NB4 (cell line): Measurements from ENCODE around the gene TIGD7.

Experiments
- DNase-seq: peaks from one replicate; pipeline ENCODE4 v3.0.0; 2010; ENCODE audit warnings: low read depth
- H3K4me3 ChIP-seq: one replicate; pipeline ENCODE4 v1.5.1; 2011; ENCODE audit warnings: mild to moderate bottlenecking, low read depth, low read length, moderate library complexity
- CTCF ChIP-seq: IDR thresholded peaks from one replicate; pipeline ENCODE4 v1.5.1; 2012; ENCODE audit warnings: low read depth, low read length
- MYC ChIP-seq: IDR thresholded peaks from 2 replicates; pipeline ENCODE4 v1.6.1; 2011; ENCODE audit warnings: low read depth, low read length
- POLR2A ChIP-seq: IDR thresholded peaks from 2 replicates; pipeline ENCODE4 v1.6.1; 2011; ENCODE audit warnings: mild to moderate bottlenecking; ENCODE audit not compliant: insufficient read length; ENCODE audit errors: extremely low read depth
- TF ChIP-seq, protein P1 (sequence below): IDR thresholded peaks from 2 replicates; pipeline ENCODE4 v1.6.1; 2011; ENCODE audit warnings: low read depth, low read length

The TIGD7 gene

GRCh38 chr16:3306078-3306477, 848 bp upstream of the TIGD7 start:
- no peak for TF ChIP-seq CTCF
- TF ChIP-seq POLR2A = no peak
- TF ChIP-seq, protein P1, sequence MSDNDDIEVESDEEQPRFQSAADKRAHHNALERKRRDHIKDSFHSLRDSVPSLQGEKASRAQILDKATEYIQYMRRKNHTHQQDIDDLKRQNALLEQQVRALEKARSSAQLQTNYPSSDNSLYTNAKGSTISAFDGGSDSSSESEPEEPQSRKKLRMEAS = no peak
- no peak for TF ChIP-seq MYC
- H3K4me3 ChIP-seq = peak overlapping the region; percentile 78

DNA sequence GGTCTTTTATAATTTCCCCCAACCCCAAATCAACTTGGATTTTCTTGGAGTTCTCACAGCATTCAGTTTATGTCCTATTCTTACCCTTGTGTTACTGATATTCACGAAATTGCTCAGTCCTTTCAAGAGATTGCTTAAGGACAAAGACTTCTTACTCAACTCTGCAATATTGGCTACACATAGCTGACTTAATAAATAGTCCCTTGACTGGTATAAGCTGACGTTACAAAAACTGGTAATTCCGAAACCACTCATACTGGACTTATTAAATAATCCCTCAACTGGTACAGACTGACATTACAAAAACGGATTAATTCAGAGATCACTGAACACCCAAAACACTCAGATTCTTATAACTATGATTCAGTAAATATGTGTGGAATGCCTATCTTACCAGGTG, 860 bp downstream of the TIGD7 start:
- peak; percentile 45 for DNase-seq
- peak overlapping the region; percentile 78 for H3K4me3 ChIP-seq
- TF ChIP-seq MYC (no peak), CTCF (no peak), POLR2A (no peak)
- TF ChIP-seq, protein P1 = no peak

More at GRCh38 chr16:3306078-3306477, 848 bp upstream of the TIGD7 start:
- no peak for DNase-seq

DNA sequence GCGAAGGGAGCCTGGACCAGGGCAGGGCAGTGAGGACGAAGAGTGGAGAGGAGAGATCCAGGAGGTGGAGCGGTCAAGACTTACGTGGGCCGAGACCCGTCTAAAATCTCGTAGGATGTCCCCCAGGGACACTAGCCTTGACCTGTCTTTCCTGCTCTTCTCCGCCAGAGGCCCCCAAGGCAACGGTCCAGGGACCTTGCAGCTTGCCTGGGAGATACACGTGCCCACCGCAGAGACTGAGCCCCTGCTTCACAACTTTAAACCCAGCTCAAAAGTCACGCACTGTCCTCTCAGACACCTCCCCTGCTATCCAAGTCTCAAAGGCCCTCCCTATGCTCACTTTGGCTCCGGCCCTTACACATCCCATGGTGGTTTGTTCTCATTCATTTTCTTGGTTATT, 9.4 kb downstream of the TIGD7 start:
- H3K4me3 ChIP-seq = no peak overlapping the region
- TF ChIP-seq MYC (no peak), POLR2A (no peak), CTCF (no peak)
- TF ChIP-seq, protein P1 = no peak
- DNase-seq = no peak

DNA sequence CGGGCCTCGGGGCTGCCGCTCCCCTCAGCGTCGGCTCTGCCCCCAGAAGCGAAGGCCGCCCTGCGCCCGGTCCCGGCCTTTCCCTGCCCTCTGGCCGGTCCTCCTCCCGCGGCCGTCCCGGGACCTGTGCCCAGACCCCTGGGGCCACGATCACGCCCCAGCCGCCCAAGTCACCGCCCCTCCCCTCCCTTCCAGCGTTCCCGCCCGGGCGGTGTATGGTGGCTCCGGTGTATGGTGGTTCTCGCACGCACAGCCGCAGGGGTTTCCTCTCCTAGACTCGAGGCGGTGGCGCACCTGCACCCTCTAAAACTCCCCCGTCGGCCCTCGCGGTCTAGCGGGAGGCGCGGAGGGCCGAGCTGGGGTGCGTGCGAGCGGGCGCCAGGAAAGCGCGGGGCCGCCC, 10.0 kb downstream of the TIGD7 start:
- TF ChIP-seq POLR2A (no peak), MYC (no peak), CTCF (no peak)
- TF ChIP-seq, protein P1 = no peak
- no peak for DNase-seq
- H3K4me3 ChIP-seq = no peak overlapping the region

- TF ChIP-seq CTCF (no peak), POLR2A (no peak), MYC (no peak)
- TF ChIP-seq, protein P1 = no peak
- DNase-seq = no peak
- no peak overlapping the region for H3K4me3 ChIP-seq
Measured at GRCh38 chr16:3292604-3293003, 12.6 kb downstream of the TIGD7 start.
